ENCODE data around the gene GNB1. TPM values are rescaled to one million over a fixed set of nuclear protein-coding genes. Genes with fewer than 3 reads are reported as not detected.
A peak's percentile ranks its signal among the peaks of the same experiment; 100 is the strongest.

Gene GNB1
- total RNA-seq, 3 donors from 2014 or later (not counting 1 experiment from before 2014, with no cell fraction given): 285 to 304 (median 289) TPM

DNA sequence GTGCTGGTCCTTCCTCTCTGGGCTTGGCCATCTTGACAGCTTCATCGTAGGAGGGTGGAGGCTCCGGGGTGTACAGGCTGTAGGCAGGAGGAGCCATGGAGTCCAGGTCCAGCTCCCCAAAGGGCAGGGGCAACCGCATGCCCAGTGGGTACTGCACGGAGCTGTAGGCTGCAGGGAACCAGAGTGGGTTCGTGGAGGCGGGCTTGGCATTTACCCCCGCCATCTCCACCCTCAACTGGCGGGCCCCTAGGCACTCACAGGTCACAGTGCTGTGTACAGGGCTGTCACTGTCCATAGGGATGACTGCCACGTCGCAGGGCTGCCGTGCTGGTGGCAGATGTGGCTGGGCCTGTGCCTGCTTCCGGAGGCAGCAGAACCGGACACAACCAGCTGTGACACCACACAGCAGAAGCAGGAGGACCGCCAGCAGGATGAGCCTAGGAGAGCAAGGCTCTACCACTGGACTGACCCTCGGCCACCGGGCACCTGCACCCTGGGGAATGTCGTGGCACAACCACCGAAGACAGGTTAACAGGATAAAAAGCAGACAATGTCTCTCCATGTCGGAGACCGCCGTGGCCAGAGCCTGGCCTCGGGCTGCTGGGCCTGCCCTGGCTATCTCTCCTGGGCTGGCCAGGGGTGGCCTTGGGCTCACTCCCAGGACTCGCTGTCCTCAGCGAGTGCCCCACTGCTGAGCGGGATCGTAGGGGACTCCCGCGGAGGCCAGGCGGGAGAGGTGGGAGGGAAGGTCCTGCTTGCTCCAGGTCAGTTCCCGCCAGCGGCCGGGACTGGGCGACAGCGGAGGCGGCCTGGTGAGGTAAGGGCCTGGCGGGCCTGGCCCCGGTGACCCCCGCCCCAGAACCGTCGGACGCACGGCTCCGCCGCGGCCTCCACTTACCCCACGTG, 27.4 kb upstream of the GNB1 start:
- no peaks in the 10 kb centered on the region for H3K27me3 ChIP-seq (ENCODE audit: control insufficient read depth, insufficient read depth, low read length)
- H3K27ac ChIP-seq (ENCODE audit: low read length): no peak overlapping the region
- 52% methylated on average over 46 of the region's 46 CpGs for WGBS (ENCODE audit: insufficient coverage)
- no peaks in the 10 kb centered on the region for H3K36me3 Mint-ChIP-seq
- intact Hi-C loops (cut with micrococcal nuclease): no loop called here
- ATAC-seq (no peak), DNase-seq (no peak)
- H3K4me1 ChIP-seq (ENCODE audit: control insufficient read depth, insufficient read depth, low read length): peaks cover 22% of the 10 kb centered on the region
- no peak overlapping the region for H3K27ac Mint-ChIP-seq
- no peaks in the 10 kb centered on the region for H3K36me3 ChIP-seq (ENCODE audit: control insufficient read depth, insufficient read depth, low read length)
- H3K9me3 ChIP-seq (ENCODE audit: control insufficient read depth, insufficient read depth, low read length): no peaks in the 10 kb centered on the region
- no peak overlapping the region for H3K4me3 ChIP-seq (ENCODE audit: low read length)
- no peak for TF ChIP-seq CTCF (IDR thresholded peaks at IDR 0.05)
- peak overlapping the region; percentile 56 for H3K4me3 Mint-ChIP-seq
- peaks cover 0 to 4% of the 10 kb centered on the region in 2 donors for H3K27me3 Mint-ChIP-seq (ENCODE audit: low read depth in 2 of 2)
- H3K9me3 Mint-ChIP-seq: no peaks in the 10 kb centered on the region
- peaks cover 0 to 7% of the 10 kb centered on the region in 2 donors for H3K4me1 Mint-ChIP-seq

- Mint-ChIP-seq H3K36me3 (no peaks in the 10 kb centered on the region), H3K9me3 (no peaks in the 10 kb centered on the region), H3K27me3 (ENCODE audit: low read depth in 2 of 2) (peaks cover 0 to 4% of the 10 kb centered on the region in 2 donors), H3K27ac (no peak overlapping the region), H3K4me1 (peaks cover 0 to 7% of the 10 kb centered on the region in 2 donors), H3K4me3 (no peak overlapping the region)
- Histone ChIP-seq H3K9me3 (ENCODE audit: control insufficient read depth, insufficient read depth, low read length) (no peaks in the 10 kb centered on the region), H3K27me3 (ENCODE audit: control insufficient read depth, insufficient read depth, low read length) (no peaks in the 10 kb centered on the region), H3K27ac (ENCODE audit: low read length) (no peak overlapping the region), H3K4me3 (ENCODE audit: low read length) (no peak overlapping the region), H3K4me1 (ENCODE audit: control insufficient read depth, insufficient read depth, low read length) (peaks cover 22% of the 10 kb centered on the region), H3K36me3 (ENCODE audit: control insufficient read depth, insufficient read depth, low read length) (no peaks in the 10 kb centered on the region)
- DNase-seq (no peak), ATAC-seq (no peak)
- intact Hi-C loops (cut with micrococcal nuclease): no loop called here
- 91% methylated on average over 14 of the region's 14 CpGs for WGBS (ENCODE audit: insufficient coverage)
- TF ChIP-seq CTCF (IDR thresholded peaks at IDR 0.05): no peak
Observed at GRCh38 chr1:1917304-1917976, 26.6 kb upstream of the GNB1 start.

DNA sequence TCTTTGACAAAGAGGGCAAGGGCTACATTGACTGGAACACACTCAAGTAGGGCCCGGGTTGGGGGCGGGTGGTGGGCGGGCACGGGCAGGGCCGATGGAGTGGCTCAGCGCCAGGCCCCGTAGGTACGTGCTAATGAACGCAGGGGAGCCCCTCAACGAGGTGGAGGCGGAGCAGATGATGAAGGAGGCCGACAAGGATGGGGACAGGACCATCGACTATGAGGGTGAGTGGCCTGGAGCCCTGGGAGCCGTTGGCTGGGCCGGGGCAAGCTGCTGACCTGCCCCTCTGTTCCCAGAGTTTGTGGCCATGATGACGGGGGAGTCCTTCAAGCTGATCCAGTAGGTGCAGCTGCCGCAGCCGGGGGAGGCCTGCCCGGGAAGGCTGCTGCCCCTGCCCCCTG, 26.0 kb upstream of the GNB1 start:
- no peaks in the 10 kb centered on the region for H3K9me3 ChIP-seq (ENCODE audit: control insufficient read depth, insufficient read depth, low read length)
- H3K27ac ChIP-seq (ENCODE audit: low read length): no peak overlapping the region
- peaks cover 22% of the 10 kb centered on the region for H3K4me1 ChIP-seq (ENCODE audit: control insufficient read depth, insufficient read depth, low read length)
- H3K27ac Mint-ChIP-seq: no peak overlapping the region
- peaks cover 0 to 7% of the 10 kb centered on the region in 2 donors for H3K4me1 Mint-ChIP-seq
- H3K4me3 ChIP-seq (ENCODE audit: low read length): no peak overlapping the region
- no peaks in the 10 kb centered on the region for H3K9me3 Mint-ChIP-seq
- no peak overlapping the region for H3K4me3 Mint-ChIP-seq
- H3K36me3 ChIP-seq (ENCODE audit: control insufficient read depth, insufficient read depth, low read length): no peaks in the 10 kb centered on the region
- H3K36me3 Mint-ChIP-seq: no peaks in the 10 kb centered on the region
- no peak for TF ChIP-seq CTCF (IDR thresholded peaks at IDR 0.05)
- WGBS (ENCODE audit: insufficient coverage): 92% methylated on average over 19 of the region's 19 CpGs
- peaks cover 0 to 4% of the 10 kb centered on the region in 2 donors for H3K27me3 Mint-ChIP-seq (ENCODE audit: low read depth in 2 of 2)
- DNase-seq: no peak
- intact Hi-C loops (cut with micrococcal nuclease): no loop called here
- ATAC-seq: no peak
- no peaks in the 10 kb centered on the region for H3K27me3 ChIP-seq (ENCODE audit: control insufficient read depth, insufficient read depth, low read length)

Data from natural killer cell (primary cell).